Measurements from ENCODE around the gene TNFRSF18.

Gene TNFRSF18

GRCh38 chr1:1206376-1206965 is at the start of gene TNFRSF18:
Gene TNFRSF18 (minus strand): TSS chr1:1206592. CDS start chr1:1206571, 21 bp downstream.
- TF ChIP-seq CTCF (IDR thresholded peaks at IDR 0.05; ENCODE audit: extremely low read depth, insufficient read depth, missing control alignments), result no peak
- in situ Hi-C loops (cut with MboI; ENCODE audit: low pct_unique_long_range_greater_than_20kb, low sequenced_read_pairs, unreplicated experiment), result no loop called here
- DNase-seq (ENCODE audit: low spot score), result peak; percentile 81

GRCh38 chr1:1255611-1256010 is 49.2 kb upstream of the TNFRSF18 start:
- no peak for DNase-seq (ENCODE audit: low spot score)
- TF ChIP-seq CTCF (IDR thresholded peaks at IDR 0.05; ENCODE audit: extremely low read depth, insufficient read depth, missing control alignments), result no peak
- in situ Hi-C loops (cut with MboI; ENCODE audit: low pct_unique_long_range_greater_than_20kb, low sequenced_read_pairs, unreplicated experiment), result no loop called here

- no peak for TF ChIP-seq CTCF (IDR thresholded peaks at IDR 0.05; ENCODE audit: extremely low read depth, insufficient read depth, missing control alignments)
- no peak for DNase-seq (ENCODE audit: low spot score)
- in situ Hi-C loops (cut with MboI; ENCODE audit: low pct_unique_long_range_greater_than_20kb, low sequenced_read_pairs, unreplicated experiment), result no loop called here
These were observed 48.7 kb upstream of the TNFRSF18 start for GRCh38 chr1:1255078-1255477.

GRCh38 chr1:1254667-1254998 is 48.2 kb upstream of the TNFRSF18 start:
- TF ChIP-seq CTCF (IDR thresholded peaks at IDR 0.05; ENCODE audit: extremely low read depth, insufficient read depth, missing control alignments), result no peak
- DNase-seq (ENCODE audit: low spot score), result no peak
- in situ Hi-C loops (cut with MboI; ENCODE audit: low pct_unique_long_range_greater_than_20kb, low sequenced_read_pairs, unreplicated experiment), result no loop called here

GRCh38 chr1:1253972-1254666 is 47.7 kb upstream of the TNFRSF18 start:
- in situ Hi-C loops (cut with MboI; ENCODE audit: low pct_unique_long_range_greater_than_20kb, low sequenced_read_pairs, unreplicated experiment), result no loop called here
- no peak for TF ChIP-seq CTCF (IDR thresholded peaks at IDR 0.05; ENCODE audit: extremely low read depth, insufficient read depth, missing control alignments)
- DNase-seq (ENCODE audit: low spot score), result no peak

GRCh38 chr1:1253314-1253713 is 46.9 kb upstream of the TNFRSF18 start:
- in situ Hi-C loops (cut with MboI; ENCODE audit: low pct_unique_long_range_greater_than_20kb, low sequenced_read_pairs, unreplicated experiment), result no loop called here
- TF ChIP-seq CTCF (IDR thresholded peaks at IDR 0.05; ENCODE audit: extremely low read depth, insufficient read depth, missing control alignments), result no peak
- DNase-seq (ENCODE audit: low spot score), result no peak

Data from GM13977 (cell line).